ENCODE results near the gene LSAMP. TPM values are rescaled to one million over a fixed set of nuclear protein-coding genes. Genes with fewer than 3 reads are reported as not detected.

LSAMP gene
- total and polyA plus RNA-seq, 2 of the 8 experiments (the other 6 are each of a cell fraction or from before 2014, with no cell fraction given) = 1.8 to 5.7 TPM

GRCh38 chr3:115785782-115786181 lies 659.5 kb downstream of the LSAMP start (continued):
- no peak for TF ChIP-seq RXRA (IDR thresholded peaks at IDR 0.05; ENCODE audit: insufficient read depth, low read depth, low read length)
- TF ChIP-seq CHD1 (IDR thresholded peaks at IDR 0.05; ENCODE audit: low read depth, low read length) = no peak
- no peak for TF ChIP-seq SUZ12 (IDR thresholded peaks at IDR 0.05; ENCODE audit: low read length)
- no peak for TF ChIP-seq SIN3A (conservative IDR thresholded peaks at IDR 0.05 in 1 of 2, IDR thresholded peaks at IDR 0.05 in 1 of 2; ENCODE audit: low read depth in 1 of 2, low read length in 2 of 2)
- no peak for TF ChIP-seq KDM4A (IDR thresholded peaks at IDR 0.05; ENCODE audit: low read depth, low read length, severe bottlenecking)
- no peak for TF ChIP-seq PHF8 (conservative IDR thresholded peaks at IDR 0.05; ENCODE audit: low read depth, low read length)

Measured in H1 (cell line).